Fibroblast of villous mesenchyme (primary cell): ENCODE results near the gene PGD. TPM values are rescaled to one million over a fixed set of nuclear protein-coding genes. Genes with fewer than 3 reads are reported as not detected.

Experiments
- DNase-seq: peaks from one replicate; pipeline ENCODE4 v3.0.0-alpha.2; 2010; ENCODE audit warnings: low read depth
- H3K4me3 ChIP-seq: 2 replicates; pipeline ENCODE4 v1.5.1; 2011; ENCODE audit warnings: low read depth, mild to moderate bottlenecking, low read length
- total RNA-seq: library from RNA; depleted of rRNA; stranded (reverse); fragments of >200 nt; gene quantifications from 2 replicates; pipeline ENCODE4 v1.2.3, GENCODE V29; 2012
- TF ChIP-seq, protein P1 (sequence below): IDR thresholded peaks from 2 replicates; pipeline ENCODE4 v1.5.1; 2012; ENCODE audit warnings: low read depth, mild to moderate bottlenecking, low read length; ENCODE audit not compliant: insufficient read depth

Gene PGD
- total RNA-seq, 1 donor, result 88.1 TPM

DNA sequence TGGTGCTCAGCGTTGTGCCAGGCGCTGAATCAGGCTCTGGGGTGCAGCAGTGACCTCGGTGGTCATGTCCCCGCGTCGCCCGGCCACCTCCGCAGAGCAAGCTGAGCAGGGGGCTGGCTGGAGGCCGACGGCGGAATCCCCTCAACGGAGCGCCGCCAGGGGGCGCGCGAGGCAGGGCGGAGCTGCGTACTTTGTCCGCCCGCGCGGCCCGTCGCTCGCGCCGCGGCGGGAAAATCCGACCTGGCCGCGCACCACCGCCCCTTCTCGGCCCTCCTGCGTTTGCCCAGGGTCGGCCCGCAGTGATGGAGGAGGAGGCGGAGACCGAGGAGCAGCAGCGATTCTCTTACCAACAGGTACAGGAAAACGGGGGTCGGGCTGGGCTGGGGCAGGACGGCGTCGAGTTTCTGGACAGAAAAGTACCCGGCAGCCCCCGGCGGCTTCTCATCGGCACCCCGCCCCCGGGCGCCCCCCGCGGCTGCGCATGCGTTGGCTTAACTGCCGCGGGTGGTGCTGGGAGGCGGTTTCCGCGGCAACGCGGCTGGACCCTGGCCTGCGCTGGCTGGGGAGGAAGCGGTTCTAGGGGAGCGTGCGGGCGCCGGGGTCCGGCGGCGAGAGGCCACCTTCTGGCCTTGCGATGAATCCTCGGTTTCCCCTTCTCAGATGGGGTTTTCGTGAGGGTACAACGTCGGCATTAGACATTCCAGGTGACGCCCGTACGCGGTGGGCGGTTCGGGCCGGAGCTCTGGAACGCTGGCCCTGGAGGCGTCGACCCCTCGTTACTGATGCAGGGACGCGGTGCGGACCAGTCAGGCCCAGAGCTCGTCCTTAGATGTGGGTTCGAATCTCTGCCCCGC lies 31.6 kb downstream of the PGD start, which contains the start of gene CENPS:
Gene CENPS, plus strand, starts transcription at position 218 of the 854 bp plus-strand sequence. Its CDS starts 85 bp downstream, at position 303.
- peak; percentile 86 for DNase-seq
- H3K4me3 ChIP-seq, result peak within 1 kb of the TSS; percentile 81
- TF ChIP-seq, protein P1, sequence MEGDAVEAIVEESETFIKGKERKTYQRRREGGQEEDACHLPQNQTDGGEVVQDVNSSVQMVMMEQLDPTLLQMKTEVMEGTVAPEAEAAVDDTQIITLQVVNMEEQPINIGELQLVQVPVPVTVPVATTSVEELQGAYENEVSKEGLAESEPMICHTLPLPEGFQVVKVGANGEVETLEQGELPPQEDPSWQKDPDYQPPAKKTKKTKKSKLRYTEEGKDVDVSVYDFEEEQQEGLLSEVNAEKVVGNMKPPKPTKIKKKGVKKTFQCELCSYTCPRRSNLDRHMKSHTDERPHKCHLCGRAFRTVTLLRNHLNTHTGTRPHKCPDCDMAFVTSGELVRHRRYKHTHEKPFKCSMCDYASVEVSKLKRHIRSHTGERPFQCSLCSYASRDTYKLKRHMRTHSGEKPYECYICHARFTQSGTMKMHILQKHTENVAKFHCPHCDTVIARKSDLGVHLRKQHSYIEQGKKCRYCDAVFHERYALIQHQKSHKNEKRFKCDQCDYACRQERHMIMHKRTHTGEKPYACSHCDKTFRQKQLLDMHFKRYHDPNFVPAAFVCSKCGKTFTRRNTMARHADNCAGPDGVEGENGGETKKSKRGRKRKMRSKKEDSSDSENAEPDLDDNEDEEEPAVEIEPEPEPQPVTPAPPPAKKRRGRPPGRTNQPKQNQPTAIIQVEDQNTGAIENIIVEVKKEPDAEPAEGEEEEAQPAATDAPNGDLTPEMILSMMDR, result peak; percentile 85

DNA sequence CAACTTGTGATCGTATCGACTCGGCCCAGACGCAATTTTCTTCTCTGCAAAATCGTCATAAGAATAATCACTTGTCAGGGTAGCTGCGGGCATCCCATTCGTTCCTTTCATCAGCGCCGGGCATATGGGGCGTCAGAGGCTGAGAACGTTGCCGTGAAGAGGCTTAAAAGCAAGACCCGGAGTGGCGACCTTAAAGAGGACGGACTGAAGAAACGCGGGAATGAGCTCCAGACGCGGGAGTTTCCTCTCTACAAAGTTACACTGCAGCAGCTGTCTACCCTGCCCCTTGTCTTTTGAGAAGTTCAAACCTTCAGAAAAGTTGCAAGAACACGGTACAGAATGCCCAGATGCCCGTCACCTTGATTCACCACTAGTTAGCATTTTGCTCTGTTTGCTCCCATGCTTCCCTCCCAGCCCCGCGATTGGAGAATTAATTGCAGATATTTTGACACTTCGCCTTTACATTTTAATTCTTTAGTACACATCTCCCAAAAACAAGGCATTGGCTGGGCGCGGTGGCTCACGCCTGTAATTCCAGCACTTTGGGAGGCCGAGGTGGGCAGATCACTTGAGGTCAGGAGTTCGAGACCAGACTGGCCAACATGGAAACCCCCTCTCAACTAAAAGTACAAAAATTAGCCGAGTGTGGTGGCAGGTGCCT lies 32.3 kb downstream of the PGD start:
- TF ChIP-seq, protein P1, result no peak
- peak; percentile 31 for DNase-seq
- H3K4me3 ChIP-seq, result peak overlapping the region; percentile 81

DNA sequence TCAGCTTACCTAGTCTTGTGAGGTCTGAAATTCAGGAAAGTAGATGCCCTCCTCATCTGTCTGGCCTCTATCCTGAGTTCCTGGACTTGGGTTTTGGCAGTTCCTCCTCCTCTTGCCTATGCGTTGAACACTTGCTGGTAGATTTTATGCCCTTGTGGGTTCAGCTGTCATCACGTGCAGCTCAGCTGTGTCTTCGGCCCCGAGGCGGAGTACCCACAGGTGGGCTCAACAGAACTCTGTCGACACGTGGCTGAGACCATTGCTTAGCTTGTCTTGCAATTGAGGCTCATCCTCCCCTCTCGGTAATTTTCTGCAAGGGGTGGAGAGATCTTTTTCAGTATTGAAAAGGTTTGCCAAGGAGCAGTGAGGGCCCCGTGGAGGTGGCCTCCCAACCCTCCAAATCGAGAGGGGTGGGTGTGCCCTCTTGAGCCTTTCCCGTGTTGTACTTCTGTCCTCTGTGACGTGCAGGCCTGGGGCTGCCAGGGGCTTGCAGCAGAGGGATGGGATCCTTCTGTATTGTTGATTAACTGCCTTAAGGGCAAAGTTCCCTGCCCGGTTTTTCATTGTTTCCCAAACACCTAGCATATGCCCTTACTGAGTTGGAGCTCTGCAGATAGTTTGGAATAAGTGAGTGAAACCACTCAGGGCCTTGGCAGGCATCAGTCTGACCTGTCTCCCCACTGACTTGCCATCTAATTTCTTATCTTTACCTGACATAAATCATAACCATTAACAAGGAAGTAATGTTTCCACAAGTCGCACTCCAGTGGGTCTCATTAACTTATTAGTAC lies 34.2 kb downstream of the PGD start:
- no peak for DNase-seq
- H3K4me3 ChIP-seq, result no peak overlapping the region

DNA sequence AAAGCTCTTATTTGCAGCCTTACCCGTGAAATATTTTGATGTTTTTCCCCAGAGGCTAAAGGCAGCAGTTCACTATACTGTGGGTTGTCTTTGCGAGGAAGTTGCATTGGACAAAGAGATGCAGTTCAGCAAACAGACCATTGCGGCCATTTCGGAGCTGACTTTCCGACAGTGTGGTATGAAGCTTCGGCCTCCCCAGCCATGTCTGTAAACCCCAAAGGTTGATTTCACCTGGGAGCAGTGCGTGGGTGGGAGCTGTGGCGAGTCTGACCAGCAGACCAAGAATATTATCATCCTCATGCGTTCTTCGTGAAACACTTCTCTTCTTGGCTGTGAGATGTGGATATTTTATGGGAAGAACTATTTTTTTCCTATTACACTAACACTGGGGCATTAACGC lies 34.9 kb downstream of the PGD start:
- TF ChIP-seq, protein P1, result no peak
- no peak overlapping the region for H3K4me3 ChIP-seq
- DNase-seq, result no peak

More for the DNA sequence above, 34.2 kb downstream of the PGD start:
- TF ChIP-seq, protein P1, result no peak

DNA sequence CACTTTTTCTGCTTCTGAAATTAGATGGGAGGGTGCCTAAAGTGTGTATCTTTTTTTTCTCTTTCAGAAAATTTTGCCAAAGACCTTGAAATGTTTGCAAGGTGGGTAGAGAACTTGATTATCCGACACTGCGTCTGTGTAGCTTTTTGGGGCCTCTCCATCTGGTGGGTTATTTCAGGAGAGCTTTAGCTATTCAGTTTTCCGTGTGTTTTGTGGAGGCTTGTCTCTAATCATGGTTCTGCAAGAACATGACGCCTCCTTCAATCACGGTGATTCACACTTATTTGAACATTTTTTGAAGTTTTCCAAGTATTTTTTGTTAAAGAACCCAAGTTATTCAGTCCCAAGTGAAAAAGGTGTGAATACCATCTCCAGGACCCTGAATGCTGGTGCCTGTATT lies 35.7 kb downstream of the PGD start:
- H3K4me3 ChIP-seq, result no peak overlapping the region
- TF ChIP-seq, protein P1, result no peak
- no peak for DNase-seq

DNA sequence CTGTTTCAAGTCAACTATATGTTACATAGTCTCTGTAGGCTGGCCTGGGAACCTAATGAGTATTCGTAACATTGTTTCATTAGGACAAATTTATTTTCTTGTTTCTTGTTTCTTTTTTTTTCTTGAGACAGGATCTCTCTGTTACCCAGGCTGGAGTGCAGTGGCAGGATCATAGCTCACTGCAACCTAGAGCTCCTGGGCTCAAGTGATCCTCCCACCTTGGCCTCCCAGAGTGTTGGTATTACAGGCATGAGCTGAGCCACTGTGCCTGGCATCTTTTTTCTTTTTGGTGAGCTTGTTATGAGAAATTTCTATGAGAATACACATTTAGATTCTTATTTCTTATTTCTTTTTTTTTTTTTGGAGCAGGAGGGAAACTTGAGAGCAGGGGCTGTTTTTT lies 38.2 kb downstream of the PGD start:
- no peak for DNase-seq
- TF ChIP-seq, protein P1, result no peak

More for the DNA sequence above, 38.2 kb downstream of the PGD start:
- no peak overlapping the region for H3K4me3 ChIP-seq
